Measurements from ENCODE around the gene EGFR. TPM values are rescaled to one million over a fixed set of nuclear protein-coding genes. Genes with fewer than 3 reads are reported as not detected.

Gene EGFR
- total RNA-seq, 6 experiments from 2014 or later = 59.3 to 127 (median 93.7) TPM

- Histone ChIP-seq H3K27me3 (no peaks in the 10 kb centered on the region), H3K36me3 (peaks cover 0 to 88% (median 45%) of the 10 kb centered on the region in 4 donors), H3K4me1 (no peaks in the 10 kb centered on the region), H3K4me3 (no peak overlapping the region), H3K27ac (no peak overlapping the region), H3K9me3 (no peaks in the 10 kb centered on the region)
- intact Hi-C loops (cut with DNase I) = no loop called here
- ATAC-seq (no peak), DNase-seq (no peak)
- 96% methylated on average over 3 of the region's 16 CpGs for WGBS (ENCODE audit: insufficient coverage, low coverage, low lambda C conversion rate, missing lambda C conversion rate)
- TF ChIP-seq POLR2A (IDR thresholded peaks at IDR 0.05) (no peak), CTCF (IDR thresholded peaks at IDR 0.05) (no peak)
These were observed 142.4 kb downstream of the EGFR start for GRCh38 chr7:55161154-55161687.

GRCh38 chr7:55162476-55162875, 143.7 kb downstream of the EGFR start:
- H3K4me3 ChIP-seq = no peak overlapping the region
- H3K4me1 ChIP-seq = no peaks in the 10 kb centered on the region
- 97% methylated on average over 3 of the region's 3 CpGs for WGBS (ENCODE audit: insufficient coverage, low coverage, low lambda C conversion rate, missing lambda C conversion rate)
- no peak for DNase-seq
- no peak overlapping the region for H3K27ac ChIP-seq
- intact Hi-C loops (cut with DNase I) = no loop called here
- H3K27me3 ChIP-seq = no peaks in the 10 kb centered on the region
- H3K36me3 ChIP-seq = peaks cover 0 to 77% (median 41%) of the 10 kb centered on the region in 4 donors
- no peak for TF ChIP-seq POLR2A (IDR thresholded peaks at IDR 0.05)
- TF ChIP-seq CTCF (IDR thresholded peaks at IDR 0.05) = no peak
- ATAC-seq = no peak
- H3K9me3 ChIP-seq = no peaks in the 10 kb centered on the region

- peaks cover 0 to 64% (median 32%) of the 10 kb centered on the region in 4 donors for H3K36me3 ChIP-seq
- H3K27ac ChIP-seq = no peak overlapping the region
- 100% methylated on average over 4 of the region's 11 CpGs for WGBS (ENCODE audit: insufficient coverage, low coverage, low lambda C conversion rate, missing lambda C conversion rate)
- TF ChIP-seq POLR2A (IDR thresholded peaks at IDR 0.05) (no peak), CTCF (IDR thresholded peaks at IDR 0.05) (no peak)
- no peak for DNase-seq
- ATAC-seq = no peak
- no peaks in the 10 kb centered on the region for H3K4me1 ChIP-seq
- intact Hi-C loops (cut with DNase I) = no loop called here
- no peak overlapping the region for H3K4me3 ChIP-seq
- H3K9me3 ChIP-seq = no peaks in the 10 kb centered on the region
- H3K27me3 ChIP-seq = no peaks in the 10 kb centered on the region
These were observed 144.9 kb downstream of the EGFR start for GRCh38 chr7:55163733-55164132.

GRCh38 chr7:55164527-55164926, 145.7 kb downstream of the EGFR start:
- Histone ChIP-seq H3K4me3 (no peak overlapping the region), H3K36me3 (peaks cover 0 to 57% (median 30%) of the 10 kb centered on the region in 4 donors), H3K9me3 (no peaks in the 10 kb centered on the region), H3K4me1 (no peaks in the 10 kb centered on the region), H3K27me3 (no peaks in the 10 kb centered on the region), H3K27ac (no peak overlapping the region)
- DNase-seq (no peak), ATAC-seq (peak in 1 of 4 donors; percentile 35)
- intact Hi-C loops (cut with DNase I) = no loop called here
- TF ChIP-seq POLR2A (IDR thresholded peaks at IDR 0.05) (no peak), CTCF (IDR thresholded peaks at IDR 0.05) (no peak)
- WGBS (ENCODE audit: insufficient coverage, low coverage, low lambda C conversion rate, missing lambda C conversion rate) = 100% methylated on average over 1 of the region's 2 CpGs

Measured in right lobe of liver (tissue), 6 donors.